HepG2 (cell line): ENCODE data around the gene NUDT22. TPM values are rescaled to one million over a fixed set of nuclear protein-coding genes. Genes with fewer than 3 reads are reported as not detected.

Source experiments
- BATF2 ChIP-seq: sonication (generic); formaldehyde crosslinking; IDR thresholded peaks from 2 replicates; pipeline ENCODE4 v1.8.0; 2022; ENCODE audit warnings: mild to moderate bottlenecking, missing genetic modification reagents, moderate library complexity
- CHD2 ChIP-seq: IDR thresholded peaks from 2 replicates; pipeline ENCODE4 v1.6.1; 2011; ENCODE audit warnings: low read depth, low read length, improper control_type of control experiment
- ELF1 ChIP-seq: sonication (generic); formaldehyde crosslinking; IDR thresholded peaks from 2 replicates; pipeline ENCODE4 v1.4.0; 2020; ENCODE audit warnings: missing genetic modification reagents
- EP300 ChIP-seq, 3 experiments: sonication (generic) in 1 of 3; formaldehyde crosslinking in 1 of 3; IDR thresholded peaks; 2 replicates each; pipeline versions ENCODE4 v1.5.1 to v1.6.1; 2011 to 2020; ENCODE audit warnings: low read depth in 2 of 3, low read length in 2 of 3, borderline replicate concordance in 1 of 3, improper control_type of control experiment in 1 of 3, mild to moderate bottlenecking in 1 of 3, missing genetic modification reagents in 1 of 3, moderate library complexity in 1 of 3
- FOXP4 ChIP-seq: sonication (generic); formaldehyde crosslinking; IDR thresholded peaks from 2 replicates; pipeline ENCODE4 v1.4.0; 2020; ENCODE audit warnings: missing genetic modification reagents
- KDM1A ChIP-seq: IDR thresholded peaks from 2 replicates; pipeline ENCODE4 v1.6.1; 2016; ENCODE audit warnings: missing compliant biosample characterization
- MAZ ChIP-seq, 2 experiments: sonication (generic) in 1 of 2; formaldehyde crosslinking in 1 of 2; IDR thresholded peaks; 2 replicates each; pipeline versions ENCODE4 v1.5.0 to v1.6.1; 2012 to 2020; ENCODE audit warnings: low read depth in 2 of 2, mild to moderate bottlenecking in 2 of 2, borderline replicate concordance in 1 of 2, improper control_type of control experiment in 1 of 2, low read length in 1 of 2, missing genetic modification reagents in 1 of 2, moderate library complexity in 1 of 2
- MED8 ChIP-seq: sonication (generic); formaldehyde crosslinking; IDR thresholded peaks from 2 replicates; pipeline ENCODE4 v1.8.1; 2023; ENCODE audit warnings: mild to moderate bottlenecking, missing genetic modification reagents; ENCODE audit not compliant: insufficient replicate concordance
- MNT ChIP-seq: fragments of 450-650 bp; IDR thresholded peaks from 2 replicates; pipeline ENCODE4 v1.6.1; 2016
- NR1H2 ChIP-seq: sonication (generic); formaldehyde crosslinking; IDR thresholded peaks from 2 replicates; pipeline ENCODE4 v1.8.1; 2022; ENCODE audit warnings: low read depth, missing genetic modification reagents, borderline replicate concordance
- PCBP2 ChIP-seq: fragments of 200-400 bp; formaldehyde crosslinking; optimal IDR thresholded peaks from 2 replicates; pipeline ENCODE3; 2018; ENCODE audit warnings: low read length, low read depth; ENCODE audit not compliant: poor library complexity, severe bottlenecking
- REXO4 ChIP-seq: sonication (generic); formaldehyde crosslinking; IDR thresholded peaks from 2 replicates; pipeline ENCODE4 v1.8.0; 2022; ENCODE audit warnings: missing genetic modification reagents, mild to moderate bottlenecking, borderline replicate concordance
- TFDP2 ChIP-seq: sonication (generic); formaldehyde crosslinking; IDR thresholded peaks from 2 replicates; pipeline ENCODE4 v1.4.0; 2020; ENCODE audit warnings: missing genetic modification reagents
- WIZ ChIP-seq: sonication (generic); formaldehyde crosslinking; IDR thresholded peaks from 2 replicates; pipeline ENCODE4 v1.5.1; 2020; ENCODE audit warnings: mild to moderate bottlenecking, missing genetic modification reagents
- ZNF441 ChIP-seq: sonication (generic); formaldehyde crosslinking; IDR thresholded peaks from 2 replicates; pipeline ENCODE4 v1.7.0; 2021; ENCODE audit warnings: missing genetic modification reagents, borderline replicate concordance
- ZNF503 ChIP-seq: sonication (generic); formaldehyde crosslinking; IDR thresholded peaks from 2 replicates; pipeline ENCODE4 v1.4.0; 2020; ENCODE audit warnings: missing genetic modification reagents
- ZNF766 ChIP-seq: sonication (generic); formaldehyde crosslinking; IDR thresholded peaks from 2 replicates; pipeline ENCODE4 v1.5.0; 2020; ENCODE audit warnings: missing genetic modification reagents, borderline replicate concordance
- ZNF773 ChIP-seq: sonication (generic); formaldehyde crosslinking; IDR thresholded peaks from 2 replicates; pipeline ENCODE4 v1.4.0; 2020; ENCODE audit warnings: missing genetic modification reagents, borderline replicate concordance
- ZNF790 ChIP-seq: sonication (generic); formaldehyde crosslinking; IDR thresholded peaks from 2 replicates; pipeline ENCODE4 v1.8.0; 2022; ENCODE audit warnings: missing genetic modification reagents, mild to moderate bottlenecking, borderline replicate concordance
- ZNF850 ChIP-seq: sonication (generic); formaldehyde crosslinking; conservative IDR thresholded peaks from 2 replicates; pipeline ENCODE4 v1.9.0; 2021; ENCODE audit warnings: mild to moderate bottlenecking, missing genetic modification reagents
- polyA plus RNA-seq, 8 experiments: library from polyadenylated mRNA; depleted of rRNA in 3 of 8; stranded (reverse) in 7 of 8; unstranded in 1 of 8; fragments of >200 nt; fragmentation: Illumina TruSeq in 4 of 8; extraction: Trizol in 4 of 8; gene quantifications; 2 replicates each; pipeline versions ENCODE4 v1.2.1 to v1.2.3, GENCODE V29; 2011 to 2016; ENCODE audit warnings: low read depth in 4 of 8, missing spikeins in 1 of 8, mixed read lengths in 1 of 8; ENCODE audit not compliant: insufficient read depth in 1 of 8
- total RNA-seq, 5 experiments: library from RNA; depleted of rRNA; stranded (reverse); fragments of >200 nt; fragmentation: Illumina TruSeq; extraction: Trizol; gene quantifications; 2 replicates each; pipeline ENCODE4 v1.2.3, GENCODE V29; 2016; ENCODE audit warnings: low read depth in 1 of 5

NUDT22 gene
- total and polyA plus RNA-seq, 2 of the 13 experiments (the other 11 are each of a cell fraction or from before 2014, with no cell fraction given), result 33.5 to 39.8 TPM

- TF ChIP-seq ZNF790 (CRISPR knock-in tag) (no peak), MNT (peak; percentile 62), CHD2 (no peak), EP300 (IDR thresholded peaks at IDR 0.05; ENCODE audit: low read depth in 2 of 2, low read length in 2 of 2) (no peak), EP300 (CRISPR knock-in tag; IDR thresholded peaks at IDR 0.05; ENCODE audit: borderline replicate concordance) (no peak), FOXP4 (CRISPR knock-in tag) (peak; percentile 54), REXO4 (no peak), ZNF773 (CRISPR knock-in tag) (peak; percentile 41; the same call in 1 of the 2 replicates), MAZ (IDR thresholded peaks at IDR 0.05; ENCODE audit: borderline replicate concordance, low read depth, low read length) (no peak), MAZ (CRISPR knock-in tag; IDR thresholded peaks at IDR 0.05; ENCODE audit: low read depth) (no peak), KDM1A (no peak), PCBP2 (no peak), NR1H2 (CRISPR knock-in tag) (no peak), WIZ (CRISPR knock-in tag) (no peak), ZNF503 (CRISPR knock-in tag) (no peak; the same call in 1 of the 2 replicates), ELF1 (CRISPR knock-in tag) (peak; percentile 89), MED8 (CRISPR knock-in tag) (peak; percentile 48), TFDP2 (CRISPR knock-in tag) (peak; percentile 89), ZNF441 (CRISPR knock-in tag) (no peak; the same call in 1 of the 2 replicates), ZNF850 (CRISPR knock-in tag) (0 out of 2 replicates have a peak, but pooled peaks have one; percentile 43), BATF2 (CRISPR knock-in tag) (no peak), ZNF766 (peak; percentile 64)
Observed at GRCh38 chr11:64240435-64241240, 14.6 kb downstream of the NUDT22 start, which contains the start of gene FKBP2 (continued).
